ENCODE measurements around the gene TLR8. TPM values are rescaled to one million over a fixed set of nuclear protein-coding genes. Genes with fewer than 3 reads are reported as not detected.
"Not testable (repeated sequence)": the region's sequence is repeated elsewhere in the genome, so short reads cannot be mapped to it uniquely, and the experiment has no call there.

The TLR8 gene
- total RNA-seq, 1 donor from 2014 or later = 35.4 TPM

- H3K27me3 ChIP-seq (ENCODE audit: low read depth) = no peaks in the 10 kb centered on the region
- H3K4me1 ChIP-seq = no peaks in the 10 kb centered on the region
- intact Hi-C loops (cut with DNase I) = no loop called here
- no peaks in the 10 kb centered on the region for H3K36me3 ChIP-seq
- no peak for TF ChIP-seq CTCF (IDR thresholded peaks at IDR 0.05)
- no peak for ATAC-seq
- no peak for DNase-seq
- no peaks in the 10 kb centered on the region for H3K9me3 ChIP-seq
- no peak overlapping the region for H3K4me3 ChIP-seq
- H3K27ac ChIP-seq = no peak overlapping the region
Measured at GRCh38 chrX:12932244-12932643, 25.8 kb downstream of the TLR8 start.

- no peak overlapping the region for H3K27ac ChIP-seq
- no peak for DNase-seq
- no peak for TF ChIP-seq CTCF (IDR thresholded peaks at IDR 0.05)
Measured at GRCh38 chrX:12934850-12935249, 28.4 kb downstream of the TLR8 start.

DNA sequence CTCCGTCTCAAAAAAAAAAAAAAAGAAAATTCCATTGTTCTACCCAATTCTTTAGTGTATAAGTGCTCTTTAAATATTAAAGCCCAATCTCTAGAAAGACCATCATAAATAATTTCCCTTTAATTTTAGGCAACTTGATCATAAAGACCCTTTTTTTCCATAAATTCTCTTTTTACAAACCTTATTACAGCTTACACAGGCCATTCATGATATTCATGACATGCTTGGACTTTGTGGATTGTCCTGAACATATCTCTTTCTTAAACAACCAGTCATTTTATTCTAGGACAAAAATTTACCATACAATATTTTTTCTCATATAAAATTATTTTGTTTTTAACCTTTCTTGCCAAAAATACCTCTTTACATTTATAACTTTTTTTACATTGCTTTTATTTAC is 30.5 kb downstream of the TLR8 start:
- no peak for TF ChIP-seq CTCF (IDR thresholded peaks at IDR 0.05)
- H3K9me3 ChIP-seq = no peaks in the 10 kb centered on the region
- no peaks in the 10 kb centered on the region for H3K36me3 ChIP-seq
- no peak for DNase-seq
- H3K4me1 ChIP-seq = no peaks in the 10 kb centered on the region
- H3K27ac ChIP-seq = no peak overlapping the region
- H3K4me3 ChIP-seq = no peak overlapping the region
- H3K27me3 ChIP-seq (ENCODE audit: low read depth) = no peaks in the 10 kb centered on the region
- ATAC-seq = no peak
- intact Hi-C loops (cut with DNase I) = no loop called here

More at GRCh38 chrX:12934850-12935249, 28.4 kb downstream of the TLR8 start:
- no peak for ATAC-seq
- intact Hi-C loops (cut with DNase I) = no loop called here
- no peaks in the 10 kb centered on the region for H3K36me3 ChIP-seq
- H3K4me3 ChIP-seq = no peak overlapping the region
- H3K4me1 ChIP-seq = no peaks in the 10 kb centered on the region
- H3K27me3 ChIP-seq (ENCODE audit: low read depth) = no peaks in the 10 kb centered on the region
- no peaks in the 10 kb centered on the region for H3K9me3 ChIP-seq

GRCh38 chrX:12940471-12940870 is 34.1 kb downstream of the TLR8 start:
- ATAC-seq; H3K9me3 ChIP-seq; H3K4me1 ChIP-seq; H3K27ac ChIP-seq; H3K36me3 ChIP-seq; H3K4me3 ChIP-seq; DNase-seq; H3K27me3 ChIP-seq (ENCODE audit: low read depth); intact Hi-C loops (cut with DNase I): not testable (repeated sequence)

GRCh38 chrX:12943592-12943991 is 37.2 kb downstream of the TLR8 start:
- H3K36me3 ChIP-seq; H3K4me3 ChIP-seq; ATAC-seq; H3K9me3 ChIP-seq; intact Hi-C loops (cut with DNase I); H3K27me3 ChIP-seq (ENCODE audit: low read depth); DNase-seq; H3K27ac ChIP-seq: not testable (repeated sequence)
- peaks cover 15% of the 10 kb centered on the region for H3K4me1 ChIP-seq

- H3K27ac ChIP-seq; H3K9me3 ChIP-seq; ATAC-seq; intact Hi-C loops (cut with DNase I); H3K4me3 ChIP-seq; H3K36me3 ChIP-seq; H3K27me3 ChIP-seq (ENCODE audit: low read depth); DNase-seq: not testable (repeated sequence)
- H3K4me1 ChIP-seq = peaks cover 21% of the 10 kb centered on the region
Measured at GRCh38 chrX:12944452-12944851, 38.0 kb downstream of the TLR8 start.

GRCh38 chrX:12945494-12945893 is 39.1 kb downstream of the TLR8 start:
- ATAC-seq (no peak), DNase-seq (no peak)
- peaks cover 26% of the 10 kb centered on the region for H3K4me1 ChIP-seq
- TF ChIP-seq CTCF (IDR thresholded peaks at IDR 0.05) = no peak
- no peaks in the 10 kb centered on the region for H3K9me3 ChIP-seq
- intact Hi-C loops (cut with DNase I) = no loop called here
- H3K27me3 ChIP-seq (ENCODE audit: low read depth) = no peaks in the 10 kb centered on the region
- no peak overlapping the region for H3K27ac ChIP-seq
- H3K4me3 ChIP-seq = no peak overlapping the region
- H3K36me3 ChIP-seq = no peaks in the 10 kb centered on the region
